Activated CD4-positive, alpha-beta memory T cell treated with anti-CD3 and anti-CD28 coated beads, Interleukin-2, amount 10 ng/mL, durations not matched to agents 7 days and 5 days (primary cell): ENCODE results near the gene BSCL2. TPM values are rescaled to one million over a fixed set of nuclear protein-coding genes. Genes with fewer than 3 reads are reported as not detected.

Experiments
- CTCF ChIA-PET: fragments of 350-600 bp; sonication (Branson Sonifier 250); formaldehyde crosslinking; loops from one replicate; lab custom pipeline; 2021; ENCODE audit warnings: antibody characterized with exemption, inconsistent platforms; lab: Charles Lee
- POLR2A ChIA-PET: fragments of 350-600 bp; sonication (Branson Sonifier 250); formaldehyde crosslinking; loops from one replicate; lab custom pipeline; 2021; ENCODE audit warnings: antibody characterized with exemption; lab: Charles Lee
- DNase-seq: peaks from one replicate; pipeline ENCODE4 v3.0.0-alpha.2; 2020
- H3K27ac Mint-ChIP-seq: one replicate; pipeline ENCODE4 v1.8.0; 2021; ENCODE audit warnings: mild to moderate bottlenecking, mixed read lengths
- H3K27me3 Mint-ChIP-seq: one replicate; pipeline ENCODE4 v1.8.0; 2021; ENCODE audit warnings: mixed read lengths
- H3K36me3 Mint-ChIP-seq: one replicate; pipeline ENCODE4 v1.8.0; 2021; ENCODE audit warnings: low read depth, mixed read lengths
- H3K4me1 Mint-ChIP-seq: one replicate; pipeline ENCODE4 v1.8.0; 2021; ENCODE audit warnings: mixed read lengths
- H3K4me3 Mint-ChIP-seq: one replicate; pipeline ENCODE4 v1.8.0; 2021; ENCODE audit warnings: mild to moderate bottlenecking, mixed read lengths
- H3K9me3 Mint-ChIP-seq: one replicate; pipeline ENCODE4 v1.8.0; 2021; ENCODE audit warnings: mixed read lengths
- total RNA-seq, 2 experiments: library from RNA; stranded (reverse); gene quantifications; one replicate each; pipeline ENCODE4 v1.2.3, GENCODE V29; 2021

Gene BSCL2
- total RNA-seq, 2 experiments from 2014 or later = 24.2 to 28.9 TPM

DNA sequence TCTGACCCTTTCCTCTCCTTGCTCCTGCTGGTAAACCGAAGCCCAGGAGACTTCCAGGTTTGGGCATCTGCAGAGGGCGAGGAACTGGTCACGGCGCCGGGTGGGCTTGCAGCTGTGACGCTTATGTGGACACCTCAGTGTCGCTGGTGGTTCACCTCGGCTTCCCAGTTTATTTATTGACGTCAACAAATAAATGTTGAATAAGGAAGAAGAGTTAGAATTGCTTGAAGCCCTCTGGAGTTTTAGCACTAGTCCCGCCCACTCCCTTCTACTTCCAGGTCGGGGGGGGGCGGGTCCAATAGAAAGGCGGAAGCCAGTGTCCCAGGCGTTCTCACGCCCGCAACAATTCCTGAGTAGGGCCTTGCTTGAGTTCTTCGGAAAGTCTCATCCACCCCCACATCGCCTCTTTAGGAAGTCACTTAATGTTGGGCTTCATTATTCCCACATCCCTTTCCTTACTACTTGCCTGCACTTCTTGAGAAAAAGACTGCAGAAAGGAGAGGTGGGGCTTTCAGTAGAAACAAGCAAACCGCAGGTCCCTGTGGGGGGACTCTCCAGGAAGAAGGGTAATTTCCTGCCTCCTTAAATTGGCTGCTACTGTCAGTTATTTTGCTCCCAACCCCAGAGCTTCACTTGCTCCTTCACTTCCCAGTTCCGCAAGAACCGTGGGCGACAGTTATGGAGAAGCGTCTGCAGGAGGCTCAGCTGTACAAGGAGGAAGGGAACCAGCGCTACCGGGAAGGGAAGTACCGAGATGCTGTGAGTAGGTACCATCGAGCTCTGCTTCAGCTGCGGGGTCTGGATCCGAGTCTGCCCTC, 21.2 kb upstream of the BSCL2 start, which contains the start of gene TTC9C:
Gene TTC9C (plus strand): TSS at position 316 of the 818 bp plus-strand sequence. CDS start 363 bp downstream, at position 679.
- Mint-ChIP-seq H3K9me3 (no peaks in the 10 kb centered on the region), H3K27me3 (no peaks in the 10 kb centered on the region), H3K27ac (peak within 1 kb of the TSS; percentile 97), H3K4me1 (peaks cover 46% of the 10 kb centered on the region), H3K4me3 (peak within 1 kb of the TSS; percentile 87), H3K36me3 (peaks cover 59% of the 10 kb centered on the region)
- ChIA-PET POLR2A (interaction anchor here (0.7 to 9.9 kb wide), 29 partner anchors 14 to 176 kb away, joined by 3 to 234 read pairs (median 13); partner anchors contain the start of genes BSCL2, C11orf98, CSKMT and EEF1G), CTCF (interaction anchor here (1.0 to 4.0 kb wide), 15 partner anchors 13 to 153 kb away, joined by 3 to 39 read pairs (median 6); partner anchors contain the start of genes MTA2, POLR2G, SLC3A2 and TAF6L)
- DNase-seq = peak; percentile 86

DNA sequence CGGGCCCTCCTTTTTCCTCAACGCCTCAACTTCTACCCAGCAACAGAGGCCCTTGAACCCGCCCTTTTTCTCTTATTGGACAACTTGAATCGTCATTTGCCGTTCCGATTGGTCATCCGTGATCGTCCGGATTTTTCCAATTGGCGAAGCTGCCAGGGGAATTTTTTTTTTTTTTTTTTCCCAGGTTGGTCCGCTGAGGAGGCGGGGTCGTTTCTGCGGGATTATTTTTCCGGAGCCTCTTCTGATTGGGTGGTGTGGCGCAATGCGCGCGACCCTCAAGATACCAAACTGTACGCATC, 20.6 kb upstream of the BSCL2 start:
- H3K27ac Mint-ChIP-seq = peak overlapping the region; percentile 97
- H3K9me3 Mint-ChIP-seq = no peaks in the 10 kb centered on the region
- ChIA-PET POLR2A (interaction anchor here (0.6 to 9.9 kb wide), 35 partner anchors 16 to 175 kb away, joined by 3 to 234 read pairs (median 7); partner anchors contain the start of genes BSCL2, C11orf98, CSKMT and EEF1G), CTCF (interaction anchor here (0.6 to 4.0 kb wide), 20 partner anchors 8 to 153 kb away, joined by 3 to 39 read pairs (median 5); partner anchors contain the start of genes MTA2, POLR2G, SLC3A2 and TAF6L)
- peaks cover 45% of the 10 kb centered on the region for H3K4me1 Mint-ChIP-seq
- peak overlapping the region; percentile 87 for H3K4me3 Mint-ChIP-seq
- peaks cover 59% of the 10 kb centered on the region for H3K36me3 Mint-ChIP-seq
- DNase-seq = peak; percentile 88
- no peaks in the 10 kb centered on the region for H3K27me3 Mint-ChIP-seq

DNA sequence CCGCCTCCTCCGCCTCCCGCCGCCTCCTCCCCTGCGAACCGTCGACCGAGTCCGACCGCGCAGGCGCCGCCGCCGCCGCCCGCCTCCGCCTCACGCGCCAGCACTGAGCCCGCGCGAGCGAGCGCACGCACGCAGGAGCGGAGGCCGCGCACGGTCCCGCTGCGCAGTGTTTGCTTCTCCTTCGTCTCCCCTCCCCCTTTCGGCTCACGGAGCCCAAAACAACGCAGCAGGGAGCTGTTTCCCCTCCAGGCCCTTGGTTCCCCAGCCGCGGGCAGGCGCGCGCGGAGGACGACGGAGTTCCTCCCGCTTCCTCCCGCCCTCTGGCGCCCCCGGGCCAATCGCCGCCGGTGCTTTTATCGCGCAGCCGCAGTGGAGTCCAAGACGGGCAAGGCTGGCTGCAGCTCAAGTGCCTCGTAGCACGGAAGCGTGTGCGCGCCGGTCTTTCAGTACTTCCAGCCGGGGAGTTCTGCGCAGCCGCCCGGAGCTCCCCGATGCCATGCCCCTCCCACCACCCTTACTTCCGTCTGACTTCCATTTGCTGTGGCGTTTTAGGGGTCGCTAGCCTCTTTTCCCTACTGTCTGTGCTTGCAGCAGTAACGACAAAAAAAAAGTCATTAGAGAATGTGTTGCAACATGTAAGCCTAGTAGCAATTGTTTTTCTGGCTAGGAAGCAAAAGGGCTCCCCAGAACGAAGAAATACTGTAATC, 20.1 kb upstream of the BSCL2 start, which contains the start of gene HNRNPUL2:
Gene HNRNPUL2 (minus strand): TSS at position 293 of the 707 bp plus-strand sequence. CDS start 301 bp downstream, outside the sequence.
- ChIA-PET POLR2A (interaction anchor here (0.6 to 9.9 kb wide), 37 partner anchors 13 to 175 kb away, joined by 3 to 234 read pairs (median 7); partner anchors contain the start of genes BSCL2, C11orf98, CSKMT and EEF1G), CTCF (interaction anchor here (0.6 to 4.0 kb wide), 22 partner anchors 9 to 229 kb away, joined by 3 to 39 read pairs (median 5); partner anchors contain the start of genes MTA2, POLR2G, SLC3A2 and TAF6L)
- Mint-ChIP-seq H3K36me3 (peaks cover 62% of the 10 kb centered on the region), H3K27ac (peak within 1 kb of the TSS; percentile 97), H3K4me3 (peak within 1 kb of the TSS; percentile 87), H3K4me1 (peaks cover 48% of the 10 kb centered on the region), H3K27me3 (no peaks in the 10 kb centered on the region), H3K9me3 (no peaks in the 10 kb centered on the region)
- peak; percentile 99 for DNase-seq

DNA sequence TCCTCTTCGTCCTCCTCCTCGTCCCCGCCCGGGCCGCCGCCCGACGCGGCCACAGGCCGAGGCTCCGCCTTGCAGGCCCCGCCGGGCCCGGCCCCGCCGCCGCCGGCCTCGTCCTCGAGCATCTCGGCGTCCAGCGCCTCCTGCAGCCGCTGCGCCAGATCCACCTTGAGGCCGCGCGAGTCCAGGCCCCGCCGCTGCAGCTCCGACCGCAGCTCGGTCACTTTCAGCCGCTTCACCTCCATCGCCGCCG, 19.6 kb upstream of the BSCL2 start:
- Mint-ChIP-seq H3K36me3 (peaks cover 67% of the 10 kb centered on the region), H3K9me3 (no peaks in the 10 kb centered on the region), H3K27me3 (no peaks in the 10 kb centered on the region), H3K4me1 (peaks cover 53% of the 10 kb centered on the region), H3K4me3 (peak overlapping the region; percentile 87), H3K27ac (peak overlapping the region; percentile 97)
- ChIA-PET POLR2A (interaction anchor here (0.6 to 9.9 kb wide), 36 partner anchors 13 to 174 kb away, joined by 3 to 234 read pairs (median 7); partner anchors contain the start of genes BSCL2, C11orf98, CSKMT and EEF1G), CTCF (interaction anchor here (0.6 to 4.0 kb wide), 21 partner anchors 12 to 228 kb away, joined by 3 to 39 read pairs (median 5); partner anchors contain the start of genes MTA2, POLR2G, SLC3A2 and TAF6L)
- no peak for DNase-seq

DNA sequence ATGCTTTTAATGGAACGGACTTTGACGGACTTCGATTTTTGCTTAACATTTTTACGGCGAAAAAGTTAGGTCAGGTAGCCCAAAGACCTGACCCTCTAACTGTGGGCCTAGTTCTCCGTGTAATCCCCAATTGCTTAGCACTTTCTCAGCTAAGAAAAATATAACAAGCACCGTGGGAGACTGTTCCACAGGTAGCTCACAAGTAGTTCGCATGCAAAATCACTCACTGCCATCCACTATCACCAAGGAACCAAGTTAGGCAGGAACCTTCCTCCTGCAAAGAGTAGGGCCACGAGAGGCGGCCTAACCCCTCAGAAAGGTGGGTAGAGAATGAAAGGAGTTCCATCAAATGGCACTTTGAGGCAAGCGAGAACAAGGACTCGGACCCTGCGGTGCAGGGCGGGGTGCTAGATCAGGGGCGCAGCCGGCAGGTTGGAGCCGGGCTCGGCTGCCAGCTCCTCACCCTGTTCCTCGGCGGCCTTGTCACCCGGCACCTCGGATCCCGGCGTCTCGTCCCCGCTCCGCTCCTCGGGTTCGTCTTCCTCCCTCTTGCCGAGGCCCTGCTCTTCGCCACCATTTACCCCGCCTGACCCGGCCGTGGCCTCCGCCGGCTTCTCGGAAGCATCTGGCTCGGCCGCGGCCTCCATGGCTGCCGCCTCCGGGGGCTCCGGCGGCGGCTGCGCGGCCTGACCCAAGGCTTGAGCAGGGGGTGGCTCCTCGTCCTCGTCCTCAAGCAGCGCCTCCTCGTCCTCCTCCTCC, 19.1 kb upstream of the BSCL2 start:
- peaks cover 55% of the 10 kb centered on the region for H3K4me1 Mint-ChIP-seq

DNA sequence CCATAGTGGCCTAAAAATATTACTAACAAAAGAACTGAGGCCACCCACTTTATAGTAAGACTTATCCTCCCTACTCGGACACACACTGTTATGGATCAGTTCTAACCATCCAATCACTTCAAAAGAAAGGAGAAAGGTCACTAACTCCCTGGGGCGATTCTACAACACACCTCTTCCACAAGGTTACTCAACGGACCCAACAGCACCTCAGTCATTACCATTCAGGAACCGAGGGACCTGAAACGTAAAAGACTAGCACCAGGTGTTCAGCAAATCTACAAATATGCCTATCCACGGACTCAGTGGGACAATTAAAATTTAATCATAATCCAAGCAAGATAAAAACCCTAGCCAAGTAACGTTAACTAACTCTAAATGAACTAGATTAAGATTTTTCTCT, 18.4 kb upstream of the BSCL2 start:
- peak overlapping the region; percentile 97 for H3K27ac Mint-ChIP-seq
- no peaks in the 10 kb centered on the region for H3K27me3 Mint-ChIP-seq
- peaks cover 57% of the 10 kb centered on the region for H3K4me1 Mint-ChIP-seq
- peak overlapping the region; percentile 87 for H3K4me3 Mint-ChIP-seq
- peaks cover 73% of the 10 kb centered on the region for H3K36me3 Mint-ChIP-seq
- ChIA-PET POLR2A (interaction anchor here (0.7 to 9.9 kb wide), 18 partner anchors 12 to 183 kb away, joined by 3 to 234 read pairs (median 28); partner anchors contain the start of genes BSCL2, C11orf98, CSKMT and GNG3), CTCF (interaction anchor here (0.9 to 2.6 kb wide), 5 partner anchors 28 to 155 kb away, joined by 3 to 15 read pairs (median 5); partner anchors contain the start of genes SLC3A2 and ZBTB3)
- H3K9me3 Mint-ChIP-seq = no peaks in the 10 kb centered on the region
- no peak for DNase-seq

More for the DNA sequence above, 19.1 kb upstream of the BSCL2 start:
- Mint-ChIP-seq H3K9me3 (no peaks in the 10 kb centered on the region), H3K27me3 (no peaks in the 10 kb centered on the region), H3K27ac (peak overlapping the region; percentile 97), H3K36me3 (peaks cover 69% of the 10 kb centered on the region), H3K4me3 (peak overlapping the region; percentile 87)
- POLR2A ChIA-PET = interaction anchor here (0.6 to 9.9 kb wide), 26 partner anchors 11 to 183 kb away, joined by 3 to 234 read pairs (median 15); partner anchors contain the start of genes BSCL2, C11orf98, CSKMT and GANAB
- CTCF ChIA-PET = interaction anchor here (0.9 to 3.6 kb wide), 10 partner anchors 13 to 166 kb away, joined by 3 to 22 read pairs (median 6); partner anchors contain the start of genes SLC3A2, TAF6L and ZBTB3
- DNase-seq = no peak

DNA sequence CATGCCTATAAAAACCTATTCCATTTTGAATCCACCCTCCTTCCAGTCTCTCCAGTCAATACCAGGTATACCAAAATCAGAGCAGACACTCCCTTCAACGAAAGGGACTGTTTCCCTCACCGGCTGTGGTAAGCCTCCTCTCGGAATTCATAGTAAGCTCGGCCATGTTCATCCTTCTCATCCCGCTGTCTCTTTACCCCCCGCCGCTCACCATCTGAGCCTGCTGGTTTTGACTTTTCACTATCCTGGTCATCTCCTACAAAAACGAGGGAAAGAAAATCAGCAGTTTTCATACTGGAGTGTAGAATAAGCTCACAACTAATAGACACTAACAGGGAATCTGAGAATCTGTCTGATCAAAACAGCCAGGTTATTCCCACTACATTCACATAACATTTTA, 16.9 kb upstream of the BSCL2 start:
- H3K4me1 Mint-ChIP-seq = peaks cover 57% of the 10 kb centered on the region
- H3K27me3 Mint-ChIP-seq = no peaks in the 10 kb centered on the region
- ChIA-PET POLR2A (interaction anchor here (0.9 to 9.9 kb wide), 11 partner anchors 12 to 157 kb away, joined by 3 to 234 read pairs (median 4); partner anchors contain the start of genes BSCL2, GNG3, SLC3A2 and TMEM179B), CTCF (interaction anchor here (0.9 to 1.8 kb wide), 4 partner anchors 44 to 157 kb away, joined by 3 to 5 read pairs (median 5); partner anchors contain the start of gene SLC3A2)
- no peak for DNase-seq
- no peak overlapping the region for H3K27ac Mint-ChIP-seq
- peak overlapping the region; percentile 87 for H3K4me3 Mint-ChIP-seq
- no peaks in the 10 kb centered on the region for H3K9me3 Mint-ChIP-seq
- peaks cover 84% of the 10 kb centered on the region for H3K36me3 Mint-ChIP-seq

DNA sequence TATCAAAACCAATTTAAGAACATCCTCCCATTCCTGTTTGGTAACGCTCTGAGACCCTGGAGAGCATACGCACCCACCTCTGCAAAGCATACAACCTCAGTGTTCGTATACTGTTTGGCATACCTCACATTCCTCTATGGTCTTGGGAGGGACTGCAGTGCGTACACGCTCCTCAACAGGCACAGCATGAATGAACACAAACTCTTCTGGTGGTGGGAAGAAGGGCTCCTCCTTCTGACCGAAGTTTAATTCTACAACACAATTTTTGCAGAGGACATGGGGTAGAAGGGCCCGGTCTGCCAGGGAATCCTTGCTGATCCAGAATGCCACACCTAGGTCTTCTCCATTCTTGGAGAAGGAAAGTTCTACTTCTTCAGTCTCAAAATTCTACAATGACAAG, 14.8 kb upstream of the BSCL2 start:
- no peaks in the 10 kb centered on the region for H3K27me3 Mint-ChIP-seq
- ChIA-PET POLR2A (no interaction called here), CTCF (no interaction called here)
- H3K9me3 Mint-ChIP-seq = no peaks in the 10 kb centered on the region
- H3K4me1 Mint-ChIP-seq = peaks cover 65% of the 10 kb centered on the region
- no peak for DNase-seq
- H3K36me3 Mint-ChIP-seq = peaks cover 94% of the 10 kb centered on the region
- no peak overlapping the region for H3K27ac Mint-ChIP-seq
- H3K4me3 Mint-ChIP-seq = no peak overlapping the region

DNA sequence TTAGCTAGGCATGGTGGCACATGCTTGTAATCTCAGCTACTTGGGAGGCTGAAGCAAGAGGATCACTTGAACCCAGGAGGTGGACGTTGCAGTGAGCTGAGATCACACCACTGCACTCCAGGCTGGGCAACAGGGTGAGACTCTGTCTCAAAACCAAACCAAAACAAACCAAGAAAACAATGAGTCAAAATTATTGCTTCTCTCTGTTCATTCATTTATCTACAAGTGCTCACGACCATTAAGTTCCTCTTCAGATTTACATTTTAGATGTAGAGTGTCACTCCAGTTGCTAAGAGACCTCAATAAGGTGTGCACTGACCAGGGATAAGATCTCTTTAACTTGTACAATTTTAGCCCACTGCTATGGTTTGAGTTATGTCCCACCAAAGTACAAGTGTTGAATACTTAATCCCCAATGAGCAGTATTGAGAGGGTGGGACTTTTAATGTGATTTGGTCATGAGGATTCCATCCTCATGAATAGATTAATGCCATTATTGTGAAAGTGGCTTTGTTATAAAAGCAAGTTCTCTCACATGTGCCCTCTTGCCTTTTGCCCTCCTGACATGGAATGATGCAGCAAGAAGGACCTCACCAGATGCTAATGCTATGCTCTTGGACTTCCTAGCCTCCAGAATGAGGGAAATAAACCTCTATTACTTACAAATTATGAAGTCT, 12.2 kb upstream of the BSCL2 start:
- Mint-ChIP-seq H3K9me3 (no peaks in the 10 kb centered on the region), H3K36me3 (peaks cover 96% of the 10 kb centered on the region), H3K27ac (peak overlapping the region; percentile 6), H3K4me1 (peaks cover 79% of the 10 kb centered on the region), H3K27me3 (no peaks in the 10 kb centered on the region), H3K4me3 (no peak overlapping the region)
- no peak for DNase-seq
- ChIA-PET POLR2A (interaction anchor here (0.8 to 1.5 kb wide), 3 partner anchors 54 to 165 kb away, joined by 3 to 4 read pairs (median 3); partner anchors contain the start of genes C11orf98 and CSKMT), CTCF (interaction anchor here (1.2 kb wide), 1 partner anchor 35 kb away, joined by 5 read pairs; the partner anchor contains the start of gene ZBTB3)

DNA sequence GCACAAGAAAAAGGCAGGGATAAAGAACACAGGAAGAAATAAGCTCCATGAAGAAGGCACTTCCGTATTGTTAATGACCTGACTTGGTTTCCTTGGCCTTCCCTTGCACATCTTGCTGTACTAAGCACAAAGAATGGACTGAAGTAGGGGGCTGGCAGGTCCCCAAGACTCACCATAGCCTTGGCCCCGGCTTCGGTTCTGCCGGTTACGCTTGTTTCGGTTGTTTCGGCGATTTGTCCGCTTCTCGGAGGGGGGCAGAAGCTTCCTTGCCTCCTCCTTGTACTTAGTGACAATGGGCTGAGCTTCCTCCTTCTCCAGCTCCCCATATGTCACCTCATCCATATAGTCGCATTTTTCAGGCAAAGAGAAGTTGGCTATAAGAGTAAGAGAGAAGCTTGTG, 9.6 kb upstream of the BSCL2 start:
- peaks cover 90% of the 10 kb centered on the region for H3K36me3 Mint-ChIP-seq
- H3K27me3 Mint-ChIP-seq = no peaks in the 10 kb centered on the region
- peaks cover 79% of the 10 kb centered on the region for H3K4me1 Mint-ChIP-seq
- no peak overlapping the region for H3K4me3 Mint-ChIP-seq
- POLR2A ChIA-PET = interaction anchor here (0.6 to 14.0 kb wide), 4 partner anchors 10 to 166 kb away, joined by 3 to 234 read pairs (median 8); partner anchors contain the start of genes BSCL2, GNG3, HNRNPUL2 and TTC9C
- no peaks in the 10 kb centered on the region for H3K9me3 Mint-ChIP-seq
- CTCF ChIA-PET = interaction anchor here (1.1 kb wide), 1 partner anchor 105 kb away, joined by 3 read pairs; no protein-coding TSS in a partner anchor
- H3K27ac Mint-ChIP-seq = peak overlapping the region; percentile 5
- no peak for DNase-seq
